ENCODE results near the gene ELMOD3. TPM values are rescaled to one million over a fixed set of nuclear protein-coding genes. Genes with fewer than 3 reads are reported as not detected.
"Not testable (repeated sequence)": the region's sequence is repeated elsewhere in the genome, so short reads cannot be mapped to it uniquely, and the experiment has no call there.

Gene ELMOD3
- total RNA-seq, 1 donor from 2014 or later, result 13.2 TPM

DNA sequence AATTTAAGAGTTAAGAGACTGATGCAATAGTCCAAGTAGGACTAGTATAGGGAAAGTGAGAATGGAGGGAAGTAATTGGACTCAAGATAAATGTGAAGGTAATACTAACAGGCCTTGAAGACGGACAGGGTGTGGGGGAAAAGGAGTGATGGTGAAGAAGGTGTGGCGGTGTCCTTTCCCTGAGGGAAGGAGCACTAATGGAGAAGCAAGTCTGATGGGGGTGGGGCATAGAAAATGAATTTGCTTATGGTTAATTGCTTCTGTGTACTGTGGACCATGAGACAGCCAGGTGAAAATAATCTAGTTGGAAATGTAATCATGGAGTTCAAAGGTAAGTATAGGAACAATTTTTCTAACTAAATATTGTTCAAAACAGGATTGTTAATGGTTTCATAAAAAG is 19.6 kb upstream of the ELMOD3 start:
- Histone ChIP-seq H3K4me3 (ENCODE audit: low read depth, low read length) (no peak overlapping the region), H3K27me3 (ENCODE audit: control insufficient read depth, insufficient read depth, low read length) (peaks cover 2% of the 10 kb centered on the region), H3K36me3 (ENCODE audit: control insufficient read depth, insufficient read depth, low read length) (no peaks in the 10 kb centered on the region)
- no peak for DNase-seq (ENCODE audit: low read depth)
- FAIRE-seq, result no peak
- TF ChIP-seq, protein P1, sequence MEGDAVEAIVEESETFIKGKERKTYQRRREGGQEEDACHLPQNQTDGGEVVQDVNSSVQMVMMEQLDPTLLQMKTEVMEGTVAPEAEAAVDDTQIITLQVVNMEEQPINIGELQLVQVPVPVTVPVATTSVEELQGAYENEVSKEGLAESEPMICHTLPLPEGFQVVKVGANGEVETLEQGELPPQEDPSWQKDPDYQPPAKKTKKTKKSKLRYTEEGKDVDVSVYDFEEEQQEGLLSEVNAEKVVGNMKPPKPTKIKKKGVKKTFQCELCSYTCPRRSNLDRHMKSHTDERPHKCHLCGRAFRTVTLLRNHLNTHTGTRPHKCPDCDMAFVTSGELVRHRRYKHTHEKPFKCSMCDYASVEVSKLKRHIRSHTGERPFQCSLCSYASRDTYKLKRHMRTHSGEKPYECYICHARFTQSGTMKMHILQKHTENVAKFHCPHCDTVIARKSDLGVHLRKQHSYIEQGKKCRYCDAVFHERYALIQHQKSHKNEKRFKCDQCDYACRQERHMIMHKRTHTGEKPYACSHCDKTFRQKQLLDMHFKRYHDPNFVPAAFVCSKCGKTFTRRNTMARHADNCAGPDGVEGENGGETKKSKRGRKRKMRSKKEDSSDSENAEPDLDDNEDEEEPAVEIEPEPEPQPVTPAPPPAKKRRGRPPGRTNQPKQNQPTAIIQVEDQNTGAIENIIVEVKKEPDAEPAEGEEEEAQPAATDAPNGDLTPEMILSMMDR (IDR thresholded peaks at IDR 0.05; ENCODE audit: insufficient read depth, low read length, severe bottlenecking), result no peak

DNA sequence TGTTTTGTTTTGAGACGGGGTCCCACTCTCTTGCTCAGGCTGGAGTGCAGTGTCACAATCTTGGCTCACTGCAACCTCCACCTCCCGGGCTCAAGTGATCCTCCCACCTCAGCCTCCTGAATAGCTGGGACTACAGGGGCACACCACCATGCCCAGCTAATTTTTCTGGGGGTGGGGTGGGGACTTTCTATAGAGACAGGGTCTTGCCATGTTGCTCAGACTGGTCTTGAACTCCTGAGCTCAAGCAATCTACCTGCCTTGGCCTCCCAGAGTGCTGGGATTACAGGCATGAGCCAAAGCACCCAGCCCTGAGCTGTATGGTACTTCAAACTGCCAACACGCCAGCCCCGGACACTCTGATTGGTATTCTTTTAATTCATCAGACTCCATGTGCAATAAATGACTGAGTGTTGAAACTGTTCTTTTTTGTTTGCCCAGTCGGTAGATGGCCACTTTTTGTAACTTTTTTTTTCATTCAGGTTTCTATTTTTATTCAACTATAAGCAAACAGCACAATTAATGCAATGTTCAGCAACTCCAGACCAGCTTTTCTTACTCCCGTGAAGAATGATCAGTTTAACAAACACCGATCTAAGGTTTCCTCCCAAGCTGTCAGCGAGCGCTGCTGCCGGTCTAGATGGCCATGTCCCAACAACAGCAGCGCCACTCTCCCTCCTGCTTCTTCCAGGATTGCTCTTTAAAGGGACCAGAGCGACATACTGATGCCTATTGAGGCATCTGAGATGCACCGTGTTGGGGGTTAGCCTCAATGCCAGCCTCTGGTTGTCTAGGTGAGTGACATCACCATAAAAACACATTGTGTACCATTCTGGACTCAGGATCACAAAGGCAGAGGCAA is 14.3 kb upstream of the ELMOD3 start:
- DNase-seq (ENCODE audit: low read depth) (no peak), FAIRE-seq (peak; percentile 73)
- TF ChIP-seq, protein P1 (IDR thresholded peaks at IDR 0.05; ENCODE audit: insufficient read depth, low read length, severe bottlenecking), result no peak
- Histone ChIP-seq H3K27me3 (ENCODE audit: control insufficient read depth, insufficient read depth, low read length) (peaks cover 2% of the 10 kb centered on the region), H3K4me3 (ENCODE audit: low read depth, low read length) (no peak overlapping the region), H3K36me3 (ENCODE audit: control insufficient read depth, insufficient read depth, low read length) (peaks cover 6% of the 10 kb centered on the region)

DNA sequence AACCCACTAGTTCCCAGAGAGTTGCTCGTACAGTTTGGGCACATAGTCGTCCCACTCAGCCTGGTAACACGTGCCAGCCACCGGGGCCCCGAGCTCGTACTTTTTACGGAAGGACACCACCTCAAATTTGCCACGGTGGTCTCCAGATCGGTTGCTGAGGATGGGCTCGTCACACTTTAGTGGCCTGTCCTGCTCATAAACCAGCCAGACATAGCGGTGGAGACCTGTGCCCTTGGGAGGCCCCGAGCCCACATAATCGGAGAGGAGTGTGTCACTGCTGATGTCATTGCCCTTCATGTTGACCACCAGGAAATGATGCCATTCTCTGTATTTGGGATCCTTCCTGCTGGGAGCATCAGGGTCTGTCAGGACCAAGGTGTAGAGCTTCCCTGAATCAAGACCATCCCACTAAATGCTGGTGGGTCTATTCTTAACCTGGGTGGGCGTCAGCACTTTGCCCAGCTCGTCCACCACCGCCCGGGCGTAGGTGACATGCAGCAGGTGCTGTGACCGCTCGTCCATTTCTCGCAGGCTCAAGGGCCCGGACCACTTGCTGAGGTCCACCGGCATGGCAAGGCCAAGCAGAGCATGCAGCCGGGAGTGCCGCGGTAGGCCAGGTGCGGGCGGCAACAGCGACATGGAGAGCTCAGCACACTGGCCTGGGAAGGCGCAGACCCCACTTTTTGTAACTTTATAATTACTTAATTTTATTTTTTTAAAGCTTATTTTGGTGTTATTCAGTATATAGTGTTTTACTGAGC is 13.1 kb upstream of the ELMOD3 start:
- TF ChIP-seq, protein P1 (IDR thresholded peaks at IDR 0.05; ENCODE audit: insufficient read depth, low read length, severe bottlenecking), result no peak
- DNase-seq (ENCODE audit: low read depth) (no peak), FAIRE-seq (no peak)
- Histone ChIP-seq H3K36me3 (ENCODE audit: control insufficient read depth, insufficient read depth, low read length) (peaks cover 11% of the 10 kb centered on the region), H3K27me3 (ENCODE audit: control insufficient read depth, insufficient read depth, low read length) (peaks cover 2% of the 10 kb centered on the region), H3K4me3 (ENCODE audit: low read depth, low read length) (no peak overlapping the region)

DNA sequence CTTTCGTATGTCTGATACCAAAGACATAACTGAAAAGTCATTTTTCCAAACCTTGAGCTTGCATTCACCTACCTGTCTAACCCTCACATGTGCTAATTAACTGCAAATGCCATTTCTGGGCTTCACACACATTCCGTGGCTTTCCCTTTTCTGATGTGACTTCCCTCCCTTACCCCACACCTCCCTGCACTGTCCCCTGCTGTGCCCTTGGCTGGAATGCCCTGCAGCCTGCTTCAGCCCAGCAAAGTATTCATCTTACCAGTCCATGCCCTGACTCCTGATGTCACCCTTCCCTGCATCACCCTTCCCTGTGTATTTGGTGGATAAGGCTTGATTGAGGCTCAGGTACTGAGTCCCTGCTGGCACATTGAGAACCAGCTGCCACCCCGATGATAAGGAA is 12.4 kb upstream of the ELMOD3 start:
- TF ChIP-seq, protein P1 (IDR thresholded peaks at IDR 0.05; ENCODE audit: insufficient read depth, low read length, severe bottlenecking), result no peak
- Histone ChIP-seq H3K27me3 (ENCODE audit: control insufficient read depth, insufficient read depth, low read length) (peaks cover 2% of the 10 kb centered on the region), H3K36me3 (ENCODE audit: control insufficient read depth, insufficient read depth, low read length) (peaks cover 12% of the 10 kb centered on the region), H3K4me3 (ENCODE audit: low read depth, low read length) (no peak overlapping the region)
- FAIRE-seq (no peak), DNase-seq (ENCODE audit: low read depth) (no peak)

DNA sequence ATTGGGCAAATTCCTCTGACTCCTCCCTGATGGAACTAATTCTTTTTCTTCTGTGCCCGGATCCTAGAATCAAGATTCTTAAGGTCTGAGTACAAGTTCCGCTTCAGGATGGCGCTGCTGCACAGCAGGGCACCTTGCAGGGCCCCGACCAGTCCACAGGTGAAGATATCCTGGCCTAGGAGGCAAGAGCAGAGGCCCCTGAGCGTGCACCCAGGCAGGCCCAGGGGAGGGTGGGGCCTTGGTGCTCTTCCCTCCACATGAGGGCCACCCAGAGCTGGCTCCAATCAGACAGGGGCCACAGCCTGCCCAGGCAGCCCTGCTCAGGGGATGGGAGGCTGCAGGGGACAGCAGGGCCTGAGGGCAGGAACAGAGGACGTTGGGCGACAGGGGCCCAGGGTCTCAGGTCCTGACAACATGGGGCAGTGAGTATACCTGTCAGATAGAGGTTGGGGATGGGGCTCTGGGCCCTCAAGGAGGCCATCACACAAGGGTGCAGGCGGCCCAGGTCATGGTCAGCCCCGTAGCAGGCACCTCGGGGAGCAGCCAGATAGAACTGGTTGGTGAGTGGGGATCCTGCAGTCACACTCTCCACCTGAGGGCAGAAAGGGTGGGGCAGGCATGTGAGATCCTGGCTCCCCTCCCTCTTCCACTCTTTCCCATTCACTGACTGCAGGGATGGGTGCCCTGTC is 11.2 kb upstream of the ELMOD3 start:
- peaks cover 16% of the 10 kb centered on the region for H3K36me3 ChIP-seq (ENCODE audit: control insufficient read depth, insufficient read depth, low read length)
- H3K27me3 ChIP-seq (ENCODE audit: control insufficient read depth, insufficient read depth, low read length); FAIRE-seq; H3K4me3 ChIP-seq (ENCODE audit: low read depth, low read length); DNase-seq (ENCODE audit: low read depth): not testable (repeated sequence)
